Astrocyte of the cerebellum (primary cell): ENCODE results near the gene CBX7.
"Not testable (repeated sequence)": the region's sequence is repeated elsewhere in the genome, so short reads cannot be mapped to it uniquely, and the experiment has no call there.

Experiments
- DNase-seq: peaks from one replicate; pipeline ENCODE4 v3.0.0-alpha.2; 2011; ENCODE audit warnings: low read depth
- H3K4me3 ChIP-seq: 2 replicates; pipeline ENCODE4 v1.5.1; 2011; ENCODE audit warnings: mild to moderate bottlenecking, low read depth, low read length, moderate library complexity
- in situ Hi-C: cut with HindIII; loops from 2 replicates; pipeline ENCODE4 v1.10.0; 2017; ENCODE audit warnings: low sequenced_read_pairs
- TF ChIP-seq, protein P1 (sequence below): IDR thresholded peaks from 2 replicates; pipeline ENCODE4 v1.5.1; 2012; ENCODE audit warnings: low read length, low read depth, moderate library complexity, mild to moderate bottlenecking; ENCODE audit errors: missing control alignments

The CBX7 gene

DNA sequence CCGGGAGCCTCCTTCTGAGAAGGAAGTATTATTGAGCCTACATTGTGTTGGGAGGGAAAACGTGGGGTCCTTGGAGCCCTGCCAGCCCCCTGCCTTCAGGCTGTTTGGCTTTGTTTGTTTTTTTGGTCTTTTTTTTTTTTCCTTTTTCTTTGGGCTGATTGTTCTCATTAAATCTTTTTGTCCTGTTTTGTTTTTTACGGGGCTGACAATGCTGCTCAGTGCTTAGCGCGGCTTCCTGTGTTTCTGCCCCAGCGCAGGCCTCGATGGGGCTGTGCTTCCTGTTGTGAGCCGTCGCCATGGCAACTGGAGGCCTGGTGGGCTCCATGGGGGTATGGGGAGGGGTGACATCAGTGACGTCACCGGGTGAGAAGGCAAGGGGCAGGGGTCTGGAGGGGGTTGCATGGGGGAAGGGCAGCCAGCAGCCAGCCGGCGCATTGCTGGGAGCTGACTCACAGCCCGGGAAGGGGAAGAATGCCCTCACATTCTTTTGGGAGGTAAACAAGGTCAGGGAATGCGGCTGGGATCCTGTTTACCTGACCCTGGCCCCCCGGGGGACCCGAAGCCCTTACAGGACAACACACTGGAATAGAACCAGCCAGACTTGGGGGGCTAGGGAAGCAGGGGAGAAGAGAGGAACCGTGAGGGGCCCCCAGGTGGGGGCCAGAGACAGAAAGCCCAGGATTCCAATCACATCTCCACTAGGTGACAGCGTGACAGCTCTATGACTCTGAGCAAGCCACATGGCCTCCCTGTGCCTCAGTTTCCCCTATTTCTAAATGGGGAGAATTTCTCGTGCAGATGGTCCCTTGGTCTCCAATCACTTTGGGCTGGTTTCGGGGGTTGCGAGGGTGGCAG lies 22.2 kb upstream of the CBX7 start:
- peak; percentile 73 for DNase-seq
- in situ Hi-C loops: no loop called here
- H3K4me3 ChIP-seq: no peak overlapping the region
- TF ChIP-seq, protein P1, sequence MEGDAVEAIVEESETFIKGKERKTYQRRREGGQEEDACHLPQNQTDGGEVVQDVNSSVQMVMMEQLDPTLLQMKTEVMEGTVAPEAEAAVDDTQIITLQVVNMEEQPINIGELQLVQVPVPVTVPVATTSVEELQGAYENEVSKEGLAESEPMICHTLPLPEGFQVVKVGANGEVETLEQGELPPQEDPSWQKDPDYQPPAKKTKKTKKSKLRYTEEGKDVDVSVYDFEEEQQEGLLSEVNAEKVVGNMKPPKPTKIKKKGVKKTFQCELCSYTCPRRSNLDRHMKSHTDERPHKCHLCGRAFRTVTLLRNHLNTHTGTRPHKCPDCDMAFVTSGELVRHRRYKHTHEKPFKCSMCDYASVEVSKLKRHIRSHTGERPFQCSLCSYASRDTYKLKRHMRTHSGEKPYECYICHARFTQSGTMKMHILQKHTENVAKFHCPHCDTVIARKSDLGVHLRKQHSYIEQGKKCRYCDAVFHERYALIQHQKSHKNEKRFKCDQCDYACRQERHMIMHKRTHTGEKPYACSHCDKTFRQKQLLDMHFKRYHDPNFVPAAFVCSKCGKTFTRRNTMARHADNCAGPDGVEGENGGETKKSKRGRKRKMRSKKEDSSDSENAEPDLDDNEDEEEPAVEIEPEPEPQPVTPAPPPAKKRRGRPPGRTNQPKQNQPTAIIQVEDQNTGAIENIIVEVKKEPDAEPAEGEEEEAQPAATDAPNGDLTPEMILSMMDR: no peak

DNA sequence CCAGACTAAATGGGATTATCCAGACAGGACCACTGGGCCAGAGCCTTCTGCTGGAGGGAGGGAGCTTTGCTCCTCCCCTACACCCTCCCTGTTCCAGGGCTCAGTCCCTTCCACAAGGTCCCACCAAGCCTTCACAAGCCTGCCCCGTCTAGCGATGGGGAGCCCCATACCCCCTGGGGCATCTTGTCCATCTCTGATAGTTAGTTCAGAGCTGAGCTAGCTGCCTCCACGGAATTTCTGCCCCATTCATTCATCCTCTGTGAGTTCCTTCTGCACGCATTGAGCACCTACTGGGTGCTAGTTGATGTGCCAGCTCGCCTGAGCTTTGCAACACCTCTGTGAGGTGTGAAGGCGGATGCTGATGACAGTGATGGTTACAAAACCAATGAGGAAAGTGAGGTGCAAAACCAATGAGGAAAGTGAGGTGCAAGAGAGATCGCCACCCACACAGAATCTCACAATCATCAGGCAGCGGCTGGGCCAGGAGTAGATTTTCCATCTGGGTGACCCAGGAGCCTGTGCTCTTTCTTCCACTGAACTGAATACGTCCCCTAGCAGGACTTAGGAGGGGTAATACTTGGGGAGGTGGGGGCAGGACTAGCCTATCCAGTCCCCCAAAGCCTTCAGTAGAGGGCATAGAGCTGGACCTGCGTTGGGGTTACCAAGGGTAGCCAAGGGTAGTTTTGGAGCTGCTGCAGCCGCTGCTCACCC lies 21.5 kb upstream of the CBX7 start:
- DNase-seq: no peak
- TF ChIP-seq, protein P1: no peak
- in situ Hi-C loops: no loop called here
- no peak overlapping the region for H3K4me3 ChIP-seq

DNA sequence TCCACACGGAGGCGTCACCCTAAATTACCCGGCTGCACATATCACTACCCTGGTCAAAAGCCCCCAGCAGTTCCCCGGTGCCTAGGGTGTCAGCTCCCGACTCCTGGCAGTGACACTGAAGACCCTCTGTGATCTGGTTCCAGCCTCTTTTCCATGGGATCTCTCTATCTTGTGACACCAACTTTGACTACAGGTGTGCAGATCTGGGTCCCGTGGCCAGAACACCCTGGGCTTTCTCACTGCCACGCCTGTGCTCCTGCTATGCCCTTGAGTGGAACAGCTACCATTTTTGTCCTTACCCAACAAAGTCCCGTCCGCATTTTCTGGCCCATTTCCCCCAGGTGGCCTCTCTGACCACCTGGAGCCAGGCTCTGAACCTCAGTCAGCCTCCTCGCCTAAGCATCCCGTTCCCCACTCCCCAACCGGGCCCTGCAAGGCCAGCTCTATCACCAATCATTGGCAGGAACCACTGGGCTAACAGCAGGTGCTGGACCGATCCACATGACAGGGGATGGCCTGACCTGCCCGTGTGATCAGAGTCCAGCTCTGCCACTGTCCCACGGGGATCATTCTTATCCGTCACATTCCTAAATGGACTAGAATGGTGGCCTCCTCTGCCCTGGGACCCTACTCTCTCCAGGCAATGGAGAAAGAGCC lies 20.7 kb upstream of the CBX7 start:
- in situ Hi-C loops: no loop called here
- DNase-seq: no peak
- no peak overlapping the region for H3K4me3 ChIP-seq
- TF ChIP-seq, protein P1: no peak

GRCh38 chr22:39172265-39173049 lies 20.0 kb upstream of the CBX7 start:
- in situ Hi-C loops, H3K4me3 ChIP-seq, DNase-seq: not testable (repeated sequence)

DNA sequence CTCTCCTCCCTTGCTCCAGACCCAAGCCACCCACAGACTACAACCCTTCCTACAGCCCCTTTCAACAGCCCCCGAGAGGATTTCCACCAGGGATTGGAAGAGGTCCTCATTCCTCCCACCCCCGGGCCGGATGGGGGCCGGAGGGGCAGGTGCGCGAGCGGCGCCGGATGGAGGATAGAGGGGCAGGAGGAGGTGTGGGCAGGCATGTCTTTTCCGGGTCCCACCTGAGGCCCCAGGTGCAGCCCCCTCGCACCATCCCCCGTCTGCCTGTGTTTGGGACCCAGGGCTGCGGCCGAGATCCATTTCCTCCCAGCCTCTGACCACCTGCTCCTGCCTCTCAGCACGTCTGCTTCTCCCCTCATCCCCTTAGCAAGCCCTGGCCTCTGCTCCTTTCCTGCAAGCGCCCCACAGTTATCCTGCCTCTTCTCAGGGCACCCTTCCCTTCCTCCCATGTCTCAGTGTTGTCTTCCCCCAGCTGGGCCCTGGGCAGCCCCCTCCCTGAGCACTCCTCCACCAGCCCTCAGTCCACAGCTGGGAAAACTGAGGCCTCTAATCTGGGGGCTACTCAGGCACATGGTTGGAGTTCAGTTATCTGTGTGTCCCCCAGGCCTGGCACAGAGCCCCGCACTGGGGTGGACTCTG lies 19.3 kb upstream of the CBX7 start:
- TF ChIP-seq, protein P1: no peak
- in situ Hi-C loops: no loop called here
- no peak for DNase-seq
- H3K4me3 ChIP-seq: no peak overlapping the region

GRCh38 chr22:39170825-39171622 lies 18.5 kb upstream of the CBX7 start:
- in situ Hi-C loops: no loop called here
- no peak for DNase-seq
- no peak overlapping the region for H3K4me3 ChIP-seq
- TF ChIP-seq, protein P1: peak; percentile 86
